ENCODE measurements around the gene SUCLG2.

- TF ChIP-seq POLR2A (IDR thresholded peaks at IDR 0.05; ENCODE audit: low read depth, low read length) = no peak
- no peak for TF ChIP-seq SPI1 (IDR thresholded peaks at IDR 0.05; ENCODE audit: low read depth, low read length)
- no peak for TF ChIP-seq TAF1 (IDR thresholded peaks at IDR 0.05; ENCODE audit: low read depth, low read length)
These were observed 308.3 kb downstream of the SUCLG2 start for GRCh38 chr3:67346081-67346480.

Measured in GM12891 (cell line).